ENCODE measurements around the gene SDC4.

The SDC4 gene

DNA sequence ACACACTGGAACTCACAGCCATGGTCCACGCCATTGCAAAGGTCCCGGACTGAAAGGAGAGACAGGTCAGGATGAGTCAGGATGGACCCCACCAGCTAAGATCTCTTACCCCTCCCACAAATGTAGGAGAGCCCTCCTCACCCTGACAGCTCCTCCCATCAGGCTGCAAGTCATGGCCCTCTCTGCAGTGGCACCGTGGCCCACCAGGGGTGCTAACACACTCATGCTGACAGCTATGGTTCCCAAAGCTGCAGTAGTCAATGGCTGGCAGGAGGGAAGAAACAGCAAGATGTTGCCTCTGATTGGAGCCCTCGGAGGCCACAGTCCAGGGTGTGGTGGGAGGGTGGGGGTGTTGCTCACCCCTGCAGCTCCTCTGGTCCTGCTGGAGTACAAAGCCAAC lies 47.3 kb downstream of the SDC4 start:
- DNase-seq (ENCODE audit: insufficient read length) (no peak), FAIRE-seq (no peak)
- TF ChIP-seq TAF1 (IDR thresholded peaks at IDR 0.05; ENCODE audit: borderline replicate concordance, low read depth, low read length) = no peak
- no peak for TF ChIP-seq POLR2AphosphoS5 (IDR thresholded peaks at IDR 0.05; ENCODE audit: low read depth, low read length)
- no peak for TF ChIP-seq POLR2A (IDR thresholded peaks at IDR 0.05; ENCODE audit: low read depth, low read length)

DNA sequence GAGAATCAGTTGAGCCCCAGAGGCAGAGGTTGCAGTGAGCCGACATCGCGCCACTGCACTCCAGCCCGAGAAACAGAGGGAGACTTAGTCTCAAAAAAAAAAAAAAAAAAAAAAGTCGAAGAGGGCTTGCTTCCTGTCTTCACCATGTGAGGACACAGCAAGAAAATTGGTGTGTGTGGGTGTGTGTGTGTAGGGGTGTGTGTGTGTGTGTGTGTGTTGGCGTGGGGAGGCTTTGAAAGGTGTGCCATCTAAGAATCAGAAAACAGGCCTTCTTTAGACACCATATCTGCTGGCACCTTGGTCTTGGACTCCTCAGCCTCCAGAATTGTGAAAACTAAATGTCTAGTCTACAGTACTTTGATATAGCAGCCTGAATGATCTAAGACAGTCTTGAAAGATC lies 48.4 kb downstream of the SDC4 start:
- no peak for FAIRE-seq
- TF ChIP-seq POLR2AphosphoS5 (IDR thresholded peaks at IDR 0.05; ENCODE audit: low read depth, low read length) = no peak
- no peak for TF ChIP-seq TAF1 (IDR thresholded peaks at IDR 0.05; ENCODE audit: borderline replicate concordance, low read depth, low read length)
- no peak for TF ChIP-seq POLR2A (IDR thresholded peaks at IDR 0.05; ENCODE audit: low read depth, low read length)
- DNase-seq (ENCODE audit: insufficient read length) = no peak

DNA sequence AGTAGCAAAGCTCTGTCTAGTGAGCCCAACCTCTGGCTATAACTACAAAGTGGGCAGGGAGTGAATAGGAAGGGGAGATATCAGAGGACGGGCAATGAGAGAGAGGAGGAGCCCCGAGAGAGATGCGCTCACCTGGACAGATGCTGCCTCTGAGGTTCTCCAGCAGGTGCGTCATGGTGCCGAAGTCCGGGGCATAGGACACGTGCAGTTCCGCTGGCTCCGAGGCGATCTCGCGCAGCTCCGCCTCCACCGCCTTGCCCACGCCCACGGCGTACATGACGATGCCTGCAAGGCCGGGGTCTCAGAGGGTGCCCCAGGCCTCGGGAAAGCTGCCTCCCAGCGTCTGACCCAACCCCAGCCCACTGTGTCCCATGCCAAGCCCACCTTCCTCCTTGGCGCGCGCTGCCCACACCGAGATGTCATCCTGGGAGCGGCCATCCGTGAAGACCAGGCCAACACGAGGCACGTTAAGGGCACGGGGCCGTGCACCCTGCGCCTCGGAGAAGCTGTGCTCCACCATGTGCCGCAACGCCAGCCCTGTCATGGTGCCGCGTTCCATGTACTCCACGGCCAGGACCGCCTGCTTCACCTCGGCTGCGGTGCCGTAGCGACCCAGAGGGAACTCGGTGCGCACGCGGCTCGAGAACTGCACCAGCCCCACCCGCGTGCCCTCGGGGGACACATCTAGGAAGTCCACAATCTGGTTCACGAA lies 50.3 kb downstream of the SDC4 start:
- FAIRE-seq (no peak), DNase-seq (ENCODE audit: insufficient read length) (no peak)
- TF ChIP-seq TAF1 (IDR thresholded peaks at IDR 0.05; ENCODE audit: borderline replicate concordance, low read depth, low read length) (no peak), POLR2AphosphoS5 (IDR thresholded peaks at IDR 0.05; ENCODE audit: low read depth, low read length) (no peak), POLR2A (IDR thresholded peaks at IDR 0.05; ENCODE audit: low read depth, low read length) (no peak)

- TF ChIP-seq TAF1 (IDR thresholded peaks at IDR 0.05; ENCODE audit: borderline replicate concordance, low read depth, low read length) (no peak), POLR2A (IDR thresholded peaks at IDR 0.05; ENCODE audit: low read depth, low read length) (no peak), POLR2AphosphoS5 (IDR thresholded peaks at IDR 0.05; ENCODE audit: low read depth, low read length) (no peak)
- FAIRE-seq (no peak), DNase-seq (ENCODE audit: insufficient read length) (no peak)
These were observed 53.6 kb downstream of the SDC4 start for GRCh38 chr20:45294659-45295058.

- FAIRE-seq (no peak), DNase-seq (ENCODE audit: insufficient read length) (no peak)
These were observed 54.2 kb downstream of the SDC4 start for GRCh38 chr20:45294003-45294368.

GRCh38 chr20:45293041-45294002 lies 54.9 kb downstream of the SDC4 start:
- no peak for FAIRE-seq
- TF ChIP-seq POLR2A (IDR thresholded peaks at IDR 0.05; ENCODE audit: low read depth, low read length) (no peak), POLR2AphosphoS5 (IDR thresholded peaks at IDR 0.05; ENCODE audit: low read depth, low read length) (no peak), TAF1 (IDR thresholded peaks at IDR 0.05; ENCODE audit: borderline replicate concordance, low read depth, low read length) (no peak)
- DNase-seq (ENCODE audit: insufficient read length) = peak; percentile 67

More at GRCh38 chr20:45294003-45294368, 54.2 kb downstream of the SDC4 start:
- TF ChIP-seq POLR2AphosphoS5 (IDR thresholded peaks at IDR 0.05; ENCODE audit: low read depth, low read length) (no peak), TAF1 (IDR thresholded peaks at IDR 0.05; ENCODE audit: borderline replicate concordance, low read depth, low read length) (no peak), POLR2A (IDR thresholded peaks at IDR 0.05; ENCODE audit: low read depth, low read length) (no peak)

- FAIRE-seq (no peak), DNase-seq (ENCODE audit: insufficient read length) (no peak)
- TF ChIP-seq POLR2A (IDR thresholded peaks at IDR 0.05; ENCODE audit: low read depth, low read length) = no peak
- no peak for TF ChIP-seq TAF1 (IDR thresholded peaks at IDR 0.05; ENCODE audit: borderline replicate concordance, low read depth, low read length)
- no peak for TF ChIP-seq POLR2AphosphoS5 (IDR thresholded peaks at IDR 0.05; ENCODE audit: low read depth, low read length)
These were observed 55.9 kb downstream of the SDC4 start for GRCh38 chr20:45292343-45292742.

DNA sequence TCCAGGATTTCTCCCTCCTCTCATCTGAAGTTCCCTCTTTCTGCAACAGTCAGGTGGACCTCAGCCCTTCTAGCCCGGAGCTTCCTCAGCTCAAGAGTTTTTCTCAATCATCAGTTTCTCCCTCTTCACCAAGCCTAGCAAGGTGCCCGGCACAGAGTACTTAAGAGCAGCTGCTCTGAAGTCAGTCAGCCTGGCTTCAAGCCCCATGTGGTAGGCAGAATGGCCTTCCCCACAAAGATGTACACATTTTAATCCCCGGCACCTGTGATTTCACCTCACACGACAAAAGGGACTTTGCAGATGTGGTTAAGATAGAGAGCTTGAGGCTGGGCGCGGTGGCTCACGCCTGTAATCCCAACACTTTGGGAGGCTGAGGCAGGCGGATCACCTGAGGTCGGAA lies 56.7 kb downstream of the SDC4 start:
- DNase-seq (ENCODE audit: insufficient read length) (no peak), FAIRE-seq (no peak)
- TF ChIP-seq POLR2AphosphoS5 (IDR thresholded peaks at IDR 0.05; ENCODE audit: low read depth, low read length) = no peak

DNA sequence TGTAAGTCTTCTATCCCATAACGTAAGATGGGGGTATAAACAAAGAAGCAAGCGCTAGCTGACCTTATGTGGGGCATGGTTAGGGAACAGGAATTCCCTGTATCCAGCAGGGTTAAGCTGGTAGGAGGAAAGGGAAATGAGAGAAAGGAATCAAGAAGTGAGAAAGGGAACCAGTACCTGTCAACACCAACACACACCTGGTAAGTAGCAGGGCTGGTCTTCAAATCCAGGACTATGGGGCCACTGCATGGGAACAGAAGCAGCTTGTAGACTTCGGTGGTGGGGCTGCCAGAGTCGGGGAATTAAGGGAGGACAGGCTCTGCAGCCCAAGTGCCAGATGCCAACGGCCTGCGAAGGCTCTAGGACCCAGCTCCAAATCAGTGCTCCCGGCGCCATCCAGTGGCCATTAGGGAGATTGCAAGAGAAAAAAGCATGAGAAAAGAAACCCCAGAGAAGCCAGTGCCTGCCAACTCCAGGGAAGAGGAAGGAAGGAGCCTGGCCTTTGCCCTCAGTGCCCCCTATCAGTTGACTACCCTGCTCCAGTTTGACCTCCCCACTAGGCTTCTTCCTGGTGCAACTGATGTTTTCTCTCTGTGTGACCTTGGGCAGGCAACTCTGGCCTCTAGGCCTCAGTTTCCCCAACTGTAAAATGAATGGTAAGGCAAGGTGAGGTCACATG lies 57.4 kb downstream of the SDC4 start:
- peak; percentile 53 for DNase-seq (ENCODE audit: insufficient read length)

GRCh38 chr20:45289942-45290676 lies 58.1 kb downstream of the SDC4 start:
- DNase-seq (ENCODE audit: insufficient read length) = no peak
- FAIRE-seq = no peak
- no peak for TF ChIP-seq POLR2A (IDR thresholded peaks at IDR 0.05; ENCODE audit: low read depth, low read length)
- TF ChIP-seq POLR2AphosphoS5 (IDR thresholded peaks at IDR 0.05; ENCODE audit: low read depth, low read length) = no peak
- no peak for TF ChIP-seq TAF1 (IDR thresholded peaks at IDR 0.05; ENCODE audit: borderline replicate concordance, low read depth, low read length)

More for the DNA sequence above, 57.4 kb downstream of the SDC4 start:
- no peak for TF ChIP-seq POLR2AphosphoS5 (IDR thresholded peaks at IDR 0.05; ENCODE audit: low read depth, low read length)
- no peak for TF ChIP-seq POLR2A (IDR thresholded peaks at IDR 0.05; ENCODE audit: low read depth, low read length)
- TF ChIP-seq TAF1 (IDR thresholded peaks at IDR 0.05; ENCODE audit: borderline replicate concordance, low read depth, low read length) = no peak
- no peak for FAIRE-seq

GRCh38 chr20:45288860-45289259 lies 59.4 kb downstream of the SDC4 start:
- TF ChIP-seq POLR2AphosphoS5 (IDR thresholded peaks at IDR 0.05; ENCODE audit: low read depth, low read length) = no peak
- no peak for TF ChIP-seq POLR2A (IDR thresholded peaks at IDR 0.05; ENCODE audit: low read depth, low read length)
- no peak for TF ChIP-seq TAF1 (IDR thresholded peaks at IDR 0.05; ENCODE audit: borderline replicate concordance, low read depth, low read length)
- DNase-seq (ENCODE audit: insufficient read length) (no peak), FAIRE-seq (no peak)
